Anterior cingulate cortex (tissue), 58 donors: ENCODE measurements around the gene SPINT4.
"Not testable (repeated sequence)": the region's sequence is repeated elsewhere in the genome, so short reads cannot be mapped to it uniquely, and the experiment has no call there.

ENCODE experiments used
- DNase-seq, 58 donors: peaks; one replicate each; lab custom pipeline; 2025; lab: John Stamatoyannopoulos, UW

The SPINT4 gene

DNA sequence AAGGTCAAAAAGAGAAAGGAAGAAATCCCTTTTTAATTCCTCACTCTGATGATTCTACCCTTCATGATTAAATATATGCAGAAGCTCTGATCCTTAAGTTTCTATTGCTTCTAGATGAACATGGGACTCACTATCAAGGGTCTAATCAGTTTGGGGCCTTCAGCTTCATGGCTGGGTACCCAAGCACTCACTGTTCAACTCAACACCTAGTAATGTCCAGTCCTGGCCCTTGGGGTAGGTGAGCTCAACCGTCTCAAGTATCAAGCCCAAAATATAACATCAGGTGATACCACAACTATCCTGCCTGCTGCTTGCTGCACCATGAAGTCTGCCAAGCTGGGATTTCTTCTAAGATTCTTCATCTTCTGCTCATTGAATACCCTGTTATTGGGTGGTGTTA is at the start of gene SPINT4:
Gene SPINT4, plus strand, starts transcription at position 301 of the 400 bp plus-strand sequence. Its CDS starts 21 bp downstream, at position 322.
- DNase-seq, result no peak

DNA sequence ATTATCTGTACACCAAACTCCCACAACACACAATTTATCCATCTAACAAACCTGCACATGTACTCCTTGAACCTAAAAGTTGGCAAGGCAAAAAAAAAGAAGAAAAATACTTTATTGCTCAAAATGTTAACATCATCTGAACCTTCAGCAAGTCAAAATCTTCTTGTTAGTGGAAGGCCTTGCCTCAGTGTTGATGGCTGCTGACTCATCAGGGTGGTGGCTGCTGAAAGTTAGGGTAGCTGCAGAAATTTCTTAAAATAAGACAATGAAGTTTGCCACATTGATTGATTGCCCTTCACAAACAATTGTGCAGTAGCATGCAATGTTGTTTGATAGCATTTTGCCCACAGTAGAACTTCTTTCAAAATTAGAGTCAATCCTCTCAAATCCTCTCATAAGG is 49.4 kb upstream of the SPINT4 start:
- DNase-seq, result no peak

DNA sequence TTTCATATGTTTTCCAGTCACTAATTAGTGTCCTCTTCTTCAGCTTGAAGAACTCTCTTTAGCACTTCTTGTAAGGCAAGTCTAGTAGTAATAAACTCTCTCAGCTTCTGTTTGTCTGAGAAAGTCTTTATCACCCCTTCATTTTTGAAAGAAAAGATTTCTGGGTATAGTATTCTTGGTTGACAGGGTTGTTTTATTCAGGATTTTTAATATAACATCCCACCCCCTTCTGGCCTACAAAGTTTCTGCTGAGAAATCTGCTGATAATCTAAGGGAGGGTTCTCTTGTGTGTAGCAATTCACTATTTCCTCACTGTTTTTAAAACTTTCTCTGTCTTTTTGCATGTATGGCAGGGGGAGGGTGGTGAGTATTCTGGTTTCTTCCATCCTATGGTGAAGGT is 42.5 kb upstream of the SPINT4 start:
- DNase-seq, result no peak

DNA sequence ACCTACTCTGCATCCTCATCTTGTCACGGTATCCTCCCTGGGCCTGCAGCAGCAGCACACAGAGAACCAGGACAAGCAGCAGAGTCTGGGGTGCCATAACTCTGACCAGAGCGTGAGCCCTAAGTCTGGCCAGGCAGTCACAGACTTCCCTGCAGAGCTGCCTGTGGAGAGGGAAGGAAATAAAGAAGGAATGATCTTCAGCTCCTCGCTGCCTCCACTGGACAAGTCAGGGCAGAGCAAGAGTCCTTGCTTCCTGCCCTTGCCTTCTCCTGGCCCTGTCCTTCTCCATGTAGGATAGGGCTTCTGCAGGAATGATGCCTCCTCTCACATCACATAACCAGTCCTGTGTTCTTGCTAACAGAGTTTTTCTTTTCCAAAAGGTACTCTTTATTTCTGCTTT is 36.3 kb upstream of the SPINT4 start:
- DNase-seq, result no peak

DNA sequence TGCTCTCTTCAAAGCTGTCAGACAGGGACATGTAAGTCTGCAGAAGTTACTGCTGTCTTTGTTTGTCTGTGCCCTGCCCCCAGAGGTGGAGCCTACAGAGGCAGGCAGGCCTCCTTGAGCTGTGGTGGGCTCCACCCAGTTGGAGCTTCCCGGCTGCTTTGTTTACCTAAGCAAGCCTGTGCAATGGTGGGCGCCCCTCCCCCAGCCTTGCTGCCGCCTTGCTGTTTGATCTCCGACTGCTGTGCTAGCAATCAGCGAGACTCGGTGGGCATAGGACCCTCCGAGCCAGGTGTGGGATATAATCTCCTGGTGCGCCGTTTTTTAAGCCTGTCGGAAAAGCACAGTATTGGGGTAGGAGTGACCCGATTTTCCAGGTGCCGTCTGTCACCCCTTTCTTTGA is 28.8 kb upstream of the SPINT4 start:
- DNase-seq, result not testable (repeated sequence)

DNA sequence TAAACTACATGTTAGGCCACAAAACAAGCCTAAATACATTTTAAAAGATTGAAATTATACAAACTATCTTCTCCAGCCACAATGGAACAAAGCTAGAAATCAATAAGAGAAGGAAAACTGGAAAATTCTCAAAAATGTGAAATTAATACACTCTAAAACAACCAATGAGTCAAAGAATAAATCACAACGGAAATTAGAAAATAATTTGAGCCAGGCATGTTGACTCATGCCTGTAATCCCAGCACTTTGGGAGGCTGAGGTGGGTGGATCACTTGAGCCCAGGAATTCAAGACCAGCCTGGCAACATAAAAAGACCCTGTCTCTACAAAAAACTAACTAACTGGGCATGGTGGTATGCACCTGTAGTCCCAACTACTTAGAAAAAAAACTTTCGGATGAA is 26.7 kb upstream of the SPINT4 start:
- DNase-seq, result no peak

DNA sequence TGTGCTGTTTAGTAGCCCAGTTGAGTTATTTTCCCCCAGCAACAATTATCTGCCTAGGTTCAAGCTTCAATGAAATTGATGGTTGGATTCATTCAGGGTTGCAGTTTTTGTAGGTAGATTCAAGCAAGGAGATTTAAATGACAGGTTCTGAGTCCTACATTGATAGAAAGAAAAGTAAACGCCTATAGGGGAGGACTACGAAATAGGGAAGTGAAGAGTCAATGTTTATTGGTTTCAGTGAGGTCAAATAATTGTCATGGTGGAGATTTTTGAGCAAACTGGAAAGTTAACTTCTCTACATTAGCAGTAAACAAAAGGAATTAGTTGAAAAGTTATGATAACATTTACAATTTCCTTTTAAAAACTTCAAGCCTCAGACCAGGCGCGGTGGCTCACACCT is 21.0 kb upstream of the SPINT4 start:
- DNase-seq, result no peak

DNA sequence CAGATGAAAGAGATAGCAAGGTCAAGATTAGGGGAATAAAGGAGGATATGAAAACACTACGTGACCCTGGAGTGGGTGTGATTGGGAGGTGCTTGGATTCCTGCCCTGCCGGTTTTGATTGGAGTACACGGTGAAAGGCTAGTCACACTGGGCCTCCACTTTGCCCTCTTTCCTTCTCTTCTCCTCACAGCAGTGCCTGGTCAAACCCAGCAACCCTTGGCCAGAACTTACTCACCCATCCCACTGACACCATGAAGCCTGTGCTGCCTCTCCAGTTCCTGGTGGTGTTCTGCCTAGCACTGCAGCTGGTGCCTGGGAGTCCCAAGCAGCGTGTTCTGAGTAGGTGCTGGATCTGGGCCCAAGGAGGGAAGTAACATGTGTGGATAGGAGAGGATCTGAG is 20.3 kb upstream of the SPINT4 start, which contains the start of gene WFDC13:
Gene WFDC13, plus strand, starts transcription at position 166 of the 400 bp plus-strand sequence. Its CDS starts 86 bp downstream, at position 252.
- no peak for DNase-seq

DNA sequence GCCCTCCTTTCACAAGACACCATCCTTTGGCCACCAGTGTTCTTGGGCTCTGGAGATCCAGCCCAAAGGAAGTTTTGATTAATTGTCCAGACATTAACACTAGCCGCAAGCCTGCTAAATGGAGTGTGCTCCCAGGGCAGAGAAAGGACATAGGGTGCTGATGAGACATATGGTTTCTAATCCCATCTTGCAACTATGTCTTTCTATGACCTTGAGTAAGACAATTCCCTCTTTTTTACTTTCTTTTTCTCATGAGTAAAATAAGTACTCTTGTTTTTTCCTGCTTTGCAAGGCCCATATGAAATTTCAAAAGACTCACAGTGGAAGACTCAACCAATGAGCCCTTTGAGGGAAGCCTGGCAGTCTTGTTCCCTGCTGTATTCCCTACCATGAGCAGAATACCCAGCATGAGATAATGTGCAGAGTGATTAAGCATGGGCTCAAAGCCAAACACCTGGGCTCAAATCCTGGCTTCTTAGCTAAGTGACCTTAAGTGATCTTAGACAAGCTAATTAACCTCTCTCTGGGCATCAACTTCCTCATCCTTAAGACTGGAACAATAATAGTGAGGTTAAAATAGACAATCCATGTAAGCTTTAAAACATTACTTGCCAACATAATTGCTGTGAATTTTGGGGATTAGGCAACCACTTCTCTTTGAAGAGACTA is 17.0 kb upstream of the SPINT4 start, which contains the start of gene WFDC10B:
Gene WFDC10B, minus strand, starts transcription at position 51 of the 669 bp plus-strand sequence. CDS start 19,027 bp downstream, outside the sequence.
- no peak for DNase-seq

DNA sequence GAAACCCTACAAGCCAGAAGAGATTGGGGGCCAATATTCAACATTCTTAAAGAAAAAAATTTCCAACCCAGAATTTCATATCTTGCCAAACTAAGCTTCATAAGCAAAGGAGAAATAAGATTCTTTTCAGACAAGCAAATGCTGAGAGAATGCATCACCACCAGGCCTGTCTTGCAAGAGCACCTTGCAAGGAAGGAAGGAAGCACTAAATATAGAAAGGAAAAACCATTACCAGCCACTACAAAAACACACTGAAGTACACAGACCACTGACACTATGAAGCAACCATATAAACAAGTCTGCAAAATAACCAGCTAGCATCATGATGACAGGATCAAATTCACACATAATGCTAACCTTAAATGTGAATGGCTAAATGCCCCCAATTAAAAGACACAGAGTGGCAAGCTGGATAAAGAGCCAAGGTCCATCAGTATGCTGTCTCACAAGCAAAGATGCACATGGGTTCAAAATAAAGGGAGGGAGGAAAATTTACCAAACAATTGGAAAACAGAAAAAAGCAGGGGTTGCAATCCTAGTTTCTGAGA is 5.9 kb upstream of the SPINT4 start:
- not testable (repeated sequence) for DNase-seq

DNA sequence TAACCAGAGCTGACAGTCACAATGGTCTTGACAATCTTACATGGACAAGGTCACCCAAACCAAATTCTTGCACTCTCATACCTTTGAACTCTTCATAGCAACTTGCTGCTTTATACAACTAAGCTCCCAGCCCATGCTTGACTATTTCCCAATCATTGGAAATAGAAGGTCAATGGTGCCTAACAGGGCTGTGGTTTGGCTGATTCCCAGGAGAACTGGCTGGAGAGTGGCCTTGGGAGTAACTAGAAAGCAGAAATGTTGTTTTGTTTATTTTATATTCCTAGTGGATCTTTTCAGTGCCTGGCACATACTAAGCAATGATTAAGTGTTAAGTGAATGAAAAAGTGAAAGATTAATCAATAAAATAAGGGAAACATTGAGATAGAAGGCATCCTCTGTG is 3.0 kb downstream of the SPINT4 start:
- DNase-seq, result no peak

DNA sequence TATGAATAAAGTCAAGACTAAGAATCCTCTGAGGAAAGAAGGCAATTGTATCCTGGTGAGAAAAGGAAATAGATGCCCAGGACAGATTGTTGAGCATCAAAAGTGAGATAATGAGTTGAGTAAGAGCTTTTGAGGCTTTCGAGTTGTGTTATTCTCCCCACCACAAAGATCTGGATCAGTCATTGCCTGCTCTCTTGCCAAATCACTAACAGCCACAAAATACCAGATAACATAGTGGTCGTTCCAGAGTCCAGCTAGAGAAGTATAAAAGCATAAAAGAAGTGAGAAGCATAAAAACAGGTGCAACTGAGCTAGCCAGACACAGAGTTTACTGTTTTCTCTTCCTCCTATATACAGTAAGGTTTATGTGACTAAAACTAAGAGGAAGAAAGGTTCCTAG is 4.9 kb downstream of the SPINT4 start:
- DNase-seq, result no peak

DNA sequence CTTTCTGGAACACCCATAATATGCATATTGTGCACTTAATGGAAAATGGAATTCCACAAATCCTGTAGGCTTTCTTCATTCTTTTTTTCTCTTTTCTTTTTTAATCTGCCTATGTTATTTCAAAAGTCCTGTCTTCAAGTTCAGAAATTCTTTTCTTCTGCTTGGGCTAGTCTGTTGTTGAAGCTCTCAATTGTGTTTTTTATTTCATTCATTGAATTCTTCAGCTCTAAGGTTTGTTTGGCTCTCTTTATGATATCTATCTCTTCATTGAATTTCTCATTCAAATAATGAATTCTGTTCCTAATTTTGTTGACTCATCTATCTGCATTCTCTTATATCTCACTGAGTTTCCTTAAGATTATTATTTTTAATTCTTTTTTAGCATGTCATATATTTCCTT is 10.1 kb downstream of the SPINT4 start:
- no peak for DNase-seq

DNA sequence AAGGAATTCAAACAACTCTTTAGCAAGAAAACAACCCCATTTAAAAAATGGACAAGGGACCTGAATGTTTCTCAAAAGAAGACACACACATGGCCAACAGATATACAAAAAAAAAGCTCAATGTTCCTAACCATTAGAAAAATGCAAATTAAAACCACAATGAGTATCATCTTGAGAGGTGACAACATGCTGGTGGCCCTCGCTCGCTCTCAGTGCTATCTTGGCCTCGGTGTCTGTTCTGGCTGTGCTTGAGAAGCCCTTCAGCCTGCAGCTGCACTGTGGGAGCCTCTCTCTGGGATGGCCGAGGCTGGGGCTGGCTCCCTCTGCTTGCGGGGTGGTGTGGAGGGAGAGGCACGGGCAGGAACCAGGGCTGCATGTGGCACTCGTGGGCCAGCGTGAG is 13.4 kb downstream of the SPINT4 start:
- no peak for DNase-seq

DNA sequence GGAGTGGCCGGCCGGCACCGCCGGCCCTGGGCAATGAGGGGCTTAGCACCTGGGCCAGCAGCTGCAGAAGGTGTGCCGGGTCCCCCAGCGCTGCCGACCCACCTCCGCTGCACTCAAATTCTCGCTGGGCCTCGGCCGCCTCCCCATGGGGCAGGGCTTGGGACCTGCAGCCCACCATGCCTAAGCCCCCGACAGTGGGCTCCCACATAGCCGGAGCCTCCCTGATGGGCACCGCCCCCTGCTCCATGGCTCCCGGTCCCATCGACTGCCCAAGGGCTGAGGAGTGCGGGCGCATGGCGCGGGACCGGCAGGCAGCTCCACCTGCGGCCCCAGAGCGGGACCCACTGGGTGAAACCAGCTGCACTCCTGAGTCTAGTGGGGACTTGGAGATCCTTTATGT is 13.8 kb downstream of the SPINT4 start:
- DNase-seq, result no peak

DNA sequence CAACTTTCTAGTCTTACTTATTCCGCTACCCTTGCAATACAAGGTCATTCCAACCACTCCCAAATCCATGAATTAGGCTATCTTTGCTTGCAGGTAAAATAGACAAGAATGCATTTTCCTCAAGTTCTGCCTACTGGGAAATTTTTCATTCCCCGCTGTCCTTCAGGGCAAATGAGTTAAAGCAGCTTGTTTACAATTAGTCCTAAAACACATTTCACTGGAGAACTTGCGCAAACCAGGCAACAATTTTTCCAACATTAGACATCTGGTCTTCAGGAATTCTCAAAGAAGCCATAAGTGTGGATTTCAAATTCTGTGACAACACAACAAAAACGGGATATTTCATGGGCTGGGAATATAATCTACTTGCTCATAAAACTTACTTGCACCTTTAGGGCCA is 20.4 kb downstream of the SPINT4 start:
- DNase-seq, result no peak

DNA sequence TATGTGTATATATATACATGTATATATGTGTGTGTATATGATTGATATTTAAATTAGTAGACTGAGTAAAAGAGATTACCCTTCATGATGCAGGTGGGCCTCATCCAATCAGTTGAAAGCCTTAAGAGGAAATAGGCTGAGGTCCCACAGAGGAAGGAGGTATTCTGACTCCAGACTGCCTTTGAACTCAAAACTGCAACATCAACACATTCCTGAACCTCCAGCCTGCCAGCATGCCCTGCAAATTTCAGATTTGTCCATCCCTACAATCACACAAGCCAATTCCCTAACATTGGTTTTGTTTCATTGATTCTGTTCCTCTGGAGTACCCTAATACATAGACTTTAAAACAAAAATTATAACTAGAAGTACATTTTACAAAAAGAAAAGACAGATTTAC is 22.9 kb downstream of the SPINT4 start:
- no peak for DNase-seq

DNA sequence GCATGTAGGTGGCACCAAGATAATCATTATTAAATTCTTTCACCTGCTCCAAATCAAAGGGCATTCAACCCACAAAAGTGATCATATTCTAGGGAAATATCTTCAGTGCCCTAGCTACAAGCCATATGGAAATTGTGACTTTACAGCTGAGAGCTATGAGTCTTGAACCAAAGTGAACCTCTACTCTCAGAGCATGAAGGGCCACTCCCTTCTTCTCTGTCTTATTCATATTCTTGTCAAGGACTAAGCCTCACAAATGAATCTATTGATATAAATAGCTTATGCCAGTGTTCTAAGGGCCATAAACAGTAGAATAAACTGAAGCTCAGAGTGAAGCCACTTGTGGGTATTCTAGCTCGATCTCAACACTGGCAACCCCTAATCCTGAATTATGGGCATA is 29.6 kb downstream of the SPINT4 start:
- DNase-seq, result no peak

DNA sequence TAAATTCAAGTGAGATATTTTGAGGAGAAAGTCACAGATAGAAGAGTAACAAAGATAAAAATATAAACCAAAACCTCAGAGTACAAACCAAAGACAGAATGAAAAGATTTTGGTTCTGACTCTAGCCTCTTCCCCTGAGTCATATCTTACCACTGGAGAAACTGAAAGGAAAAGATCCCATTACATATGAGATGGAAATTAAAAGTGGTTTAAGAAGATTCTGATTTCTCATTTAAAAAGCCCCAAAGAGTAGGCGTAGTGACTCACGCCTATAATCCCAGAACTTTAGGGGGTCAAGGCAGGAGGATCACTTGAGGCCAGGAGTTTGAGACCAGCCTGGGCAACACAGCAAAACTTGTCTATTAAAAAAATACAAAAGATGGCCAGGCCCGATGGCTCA is 30.6 kb downstream of the SPINT4 start:
- DNase-seq, result no peak

DNA sequence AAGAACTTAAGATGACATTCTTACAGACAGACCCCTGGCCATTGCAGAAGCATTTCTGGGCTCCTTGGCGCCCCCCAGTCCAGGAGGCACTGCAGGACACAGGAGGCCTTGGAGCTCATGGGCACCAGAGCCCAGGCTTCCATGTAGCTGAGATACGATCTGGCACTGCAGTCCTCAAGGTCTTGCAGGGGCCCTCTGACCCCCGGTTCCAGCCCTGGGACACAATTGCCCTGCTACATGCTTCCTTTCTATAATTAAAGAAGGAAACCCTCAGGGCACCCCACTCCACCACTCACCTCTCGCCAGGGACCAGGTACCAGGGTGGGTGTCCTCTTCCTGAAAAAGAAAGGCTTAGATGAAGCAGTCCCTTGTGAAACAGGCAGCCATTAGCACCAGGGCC is 35.9 kb downstream of the SPINT4 start:
- DNase-seq, result no peak

DNA sequence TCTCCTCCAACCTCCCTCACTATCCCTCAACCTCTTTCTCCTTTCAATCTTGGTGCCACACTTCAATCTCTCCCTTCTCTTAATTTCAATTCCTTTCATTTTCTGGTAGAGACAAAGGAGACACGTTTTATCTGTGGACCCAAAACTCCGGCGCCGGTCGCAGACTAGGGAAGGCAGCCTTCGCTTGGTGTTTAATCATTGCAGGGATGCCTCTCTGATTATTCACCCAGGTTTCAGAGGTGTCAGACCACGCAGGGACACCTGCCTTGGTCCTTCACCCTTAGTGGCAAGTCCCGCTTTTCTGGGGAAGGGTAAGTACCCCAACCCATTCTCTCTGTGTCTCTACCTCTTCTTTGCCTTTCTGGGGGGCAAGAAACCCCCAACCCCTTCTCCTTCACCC is 37.8 kb downstream of the SPINT4 start:
- not testable (repeated sequence) for DNase-seq

DNA sequence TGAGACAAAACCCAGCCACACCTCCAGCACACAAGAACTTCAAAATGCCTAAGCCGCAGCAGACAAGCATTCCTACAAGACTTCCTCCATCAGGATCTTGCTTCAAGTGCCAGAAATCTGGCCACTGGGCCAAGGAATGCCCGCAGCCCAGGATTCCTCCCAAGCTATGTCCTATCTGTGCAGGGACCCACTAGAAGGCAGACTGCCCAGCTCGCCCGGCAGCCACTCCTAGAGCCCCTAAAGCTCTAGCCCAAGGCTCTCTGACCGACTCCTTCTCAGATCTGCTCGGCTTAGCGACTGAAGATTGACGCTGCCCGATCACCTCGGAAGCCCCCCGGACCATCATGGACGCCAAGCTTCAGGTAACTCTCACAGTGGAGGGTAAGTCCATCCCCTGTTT is 39.8 kb downstream of the SPINT4 start:
- DNase-seq, result not testable (repeated sequence)
